ENCODE results near the gene DCTN2. TPM values are rescaled to one million over a fixed set of nuclear protein-coding genes. Genes with fewer than 3 reads are reported as not detected.

The DCTN2 gene
- total and polyA plus RNA-seq, 2 donors (not counting 1 experiment from before 2014, with no cell fraction given), result 59.4 to 94.3 TPM

- Histone ChIP-seq H4K20me1 (ENCODE audit: control insufficient read depth, insufficient read depth, low read length, poor library complexity, severe bottlenecking) (peaks cover 27% of the 10 kb centered on the region), H3K27me3 (replicated peaks in 1 of 4; ENCODE audit: control extremely low read depth in 1 of 4, control insufficient read depth in 3 of 4, insufficient read depth in 4 of 4, low read length in 3 of 4) (no peaks in the 10 kb centered on the region), H3K36me3 (replicated peaks in 1 of 2; ENCODE audit: control extremely low read depth in 1 of 2, control insufficient read depth in 1 of 2, extremely low read depth in 1 of 2, insufficient read depth in 2 of 2, low read length in 1 of 2) (peaks cover 12 to 32% of the 10 kb centered on the region in 2 experiments), H3K4me1 (ENCODE audit: control insufficient read depth in 2 of 2, insufficient read depth in 2 of 2, low read length in 2 of 2) (peaks cover 42 to 53% of the 10 kb centered on the region in 2 donors), H3K4me2 (replicated peaks; ENCODE audit: low read depth, low read length, poor library complexity, severe bottlenecking) (peak within 1 kb of the TSS; percentile 98), H3K4me3 (ENCODE audit: control extremely low read depth in 1 of 5, extremely low read depth in 1 of 5, insufficient read depth in 1 of 5, low read depth in 2 of 5, low read length in 4 of 5) (peak within 1 kb of the TSS; percentile 97 to 100 (median 98)), H3K9me3 (ENCODE audit: control extremely low read depth in 1 of 3, control insufficient read depth in 2 of 3, insufficient read depth in 1 of 3, low read length in 2 of 3) (no peaks in the 10 kb centered on the region), H3K9ac (ENCODE audit: low read length) (peak within 1 kb of the TSS; percentile 100), H3K27ac (ENCODE audit: low read length in 2 of 2) (peak within 1 kb of the TSS; percentile 98 to 100), H2AFZ (ENCODE audit: insufficient read depth, low read depth, low read length, poor library complexity, severe bottlenecking) (peak within 1 kb of the TSS; percentile 31), H3K79me2 (ENCODE audit: control insufficient read depth, insufficient read depth, low read length) (peaks cover 34% of the 10 kb centered on the region)
- H3K27ac Mint-ChIP-seq, result peak within 1 kb of the TSS; percentile 100
- intact Hi-C loops (cut with micrococcal nuclease), result loop anchor here (1.0 to 10.0 kb wide), 10 partner anchors 33 to 1203 kb away; partner anchors contain the start of genes BAZ2A, CDK4, CNPY2 and CTDSP2
- WGBS (ENCODE audit: insufficient coverage), result under 1% methylated on average over 27 of the region's 52 CpGs
- ATAC-seq (ENCODE audit: low read depth) (peak; percentile 75), DNase-seq (peak; percentile 100)
- H3K9me3 Mint-ChIP-seq (ENCODE audit: insufficient read depth), result no peaks in the 10 kb centered on the region
- POLR2A ChIA-PET, result interaction anchor here (0.6 to 2.1 kb wide), 6 partner anchors 27 to 392 kb away, joined by 3 to 11 read pairs (median 7); partner anchors contain the start of genes ARHGAP9 and DCTN2
- CTCF ChIA-PET, result interaction anchor here (0.6 to 1.8 kb wide), 5 partner anchors 43 to 113 kb away, joined by 3 to 7 read pairs (median 3); partner anchors contain the start of genes B4GALNT1 and GLI1
- H3K27me3 Mint-ChIP-seq, result no peaks in the 10 kb centered on the region
- TF ChIP-seq, protein P1, sequence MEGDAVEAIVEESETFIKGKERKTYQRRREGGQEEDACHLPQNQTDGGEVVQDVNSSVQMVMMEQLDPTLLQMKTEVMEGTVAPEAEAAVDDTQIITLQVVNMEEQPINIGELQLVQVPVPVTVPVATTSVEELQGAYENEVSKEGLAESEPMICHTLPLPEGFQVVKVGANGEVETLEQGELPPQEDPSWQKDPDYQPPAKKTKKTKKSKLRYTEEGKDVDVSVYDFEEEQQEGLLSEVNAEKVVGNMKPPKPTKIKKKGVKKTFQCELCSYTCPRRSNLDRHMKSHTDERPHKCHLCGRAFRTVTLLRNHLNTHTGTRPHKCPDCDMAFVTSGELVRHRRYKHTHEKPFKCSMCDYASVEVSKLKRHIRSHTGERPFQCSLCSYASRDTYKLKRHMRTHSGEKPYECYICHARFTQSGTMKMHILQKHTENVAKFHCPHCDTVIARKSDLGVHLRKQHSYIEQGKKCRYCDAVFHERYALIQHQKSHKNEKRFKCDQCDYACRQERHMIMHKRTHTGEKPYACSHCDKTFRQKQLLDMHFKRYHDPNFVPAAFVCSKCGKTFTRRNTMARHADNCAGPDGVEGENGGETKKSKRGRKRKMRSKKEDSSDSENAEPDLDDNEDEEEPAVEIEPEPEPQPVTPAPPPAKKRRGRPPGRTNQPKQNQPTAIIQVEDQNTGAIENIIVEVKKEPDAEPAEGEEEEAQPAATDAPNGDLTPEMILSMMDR (IDR thresholded peaks at IDR 0.05), result no peak
- no peak for TF ChIP-seq EZH2 (IDR thresholded peaks at IDR 0.05; ENCODE audit: borderline replicate concordance, insufficient read depth, low read depth, low read length, poor library complexity, severe bottlenecking)
- H3K4me1 Mint-ChIP-seq, result peaks cover 57% of the 10 kb centered on the region
- peak within 1 kb of the TSS; percentile 99 for H3K4me3 Mint-ChIP-seq
These were observed 26.8 kb downstream of the DCTN2 start, which contains the start of gene DDIT3 for GRCh38 chr12:57520053-57520818. Gene DDIT3 (minus strand): TSS chr12:57520514. CDS start chr12:57517406, 3,108 bp downstream.
